Mucosa of rectum (tissue), 2 donors: ENCODE data around the gene ADGRL3.
"Not testable (repeated sequence)": the region's sequence is repeated elsewhere in the genome, so short reads cannot be mapped to it uniquely, and the experiment has no call there.

Experiments used
- H3K27ac ChIP-seq, 2 donors: one replicate each; pipeline ENCODE4 v1.7.0; 2013; ENCODE audit warnings: inconsistent platforms in 2 of 2, low read depth in 2 of 2, low read length in 2 of 2
- H3K27me3 ChIP-seq, 2 donors: one replicate each; pipeline ENCODE4 v1.7.0; 2013; ENCODE audit warnings: low read length in 2 of 2; ENCODE audit not compliant: control insufficient read depth in 2 of 2, insufficient read depth in 2 of 2
- H3K36me3 ChIP-seq, 2 donors: one replicate each; pipeline ENCODE4 v1.7.0; 2013; ENCODE audit warnings: low read length in 2 of 2; ENCODE audit not compliant: control insufficient read depth in 2 of 2, insufficient read depth in 2 of 2
- H3K4me1 ChIP-seq, 2 donors: one replicate each; pipeline ENCODE4 v1.7.0; 2013; ENCODE audit warnings: low read length in 2 of 2, mild to moderate bottlenecking in 1 of 2; ENCODE audit not compliant: control insufficient read depth in 2 of 2, insufficient read depth in 2 of 2
- H3K4me3 ChIP-seq, 2 donors: one replicate each; pipeline ENCODE4 v1.7.0; 2013; ENCODE audit warnings: low read length in 2 of 2
- H3K9ac ChIP-seq, 2 donors: one replicate each; pipeline ENCODE4 v1.7.0; 2013; ENCODE audit warnings: low read length in 2 of 2, low read depth in 1 of 2, mild to moderate bottlenecking in 1 of 2
- H3K9me3 ChIP-seq, 2 donors: one replicate each; pipeline ENCODE4 v1.7.0; 2013; ENCODE audit warnings: low read length in 2 of 2; ENCODE audit not compliant: control insufficient read depth in 2 of 2
- donor health status: healthy.
- donor health status: Normal muscosa, but diverticular disease.

ADGRL3 gene

DNA sequence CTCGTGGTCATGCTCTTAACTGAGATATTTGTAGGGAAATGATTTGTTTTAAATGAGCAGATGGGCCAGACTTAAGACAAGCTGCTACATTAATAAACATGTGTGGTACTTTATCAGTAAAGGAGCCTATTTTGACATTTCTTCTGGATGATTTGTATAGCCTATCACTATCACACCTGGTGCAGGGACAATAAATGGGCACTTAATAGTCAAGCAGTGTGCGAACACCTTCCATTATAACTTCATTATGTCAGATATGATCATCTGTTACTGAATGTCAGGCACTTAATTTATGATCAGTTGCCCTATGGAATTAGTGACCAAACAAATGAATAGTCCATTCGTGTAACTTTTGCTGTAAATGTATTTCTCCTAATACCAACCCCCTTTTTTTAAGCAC, 628.8 kb downstream of the ADGRL3 start:
- Histone ChIP-seq H3K9me3 (no peaks in the 10 kb centered on the region), H3K36me3 (no peaks in the 10 kb centered on the region), H3K4me3 (no peak overlapping the region), H3K9ac (no peak overlapping the region), H3K4me1 (no peaks in the 10 kb centered on the region), H3K27ac (no peak overlapping the region), H3K27me3 (no peaks in the 10 kb centered on the region)

- Histone ChIP-seq H3K27me3 (no peaks in the 10 kb centered on the region), H3K4me1 (no peaks in the 10 kb centered on the region), H3K9ac (no peak overlapping the region), H3K4me3 (no peak overlapping the region), H3K36me3 (no peaks in the 10 kb centered on the region), H3K27ac (no peak overlapping the region), H3K9me3 (no peaks in the 10 kb centered on the region)
Observed at GRCh38 chr4:61831987-61832386, 631.9 kb downstream of the ADGRL3 start.

- Histone ChIP-seq H3K4me1 (no peaks in the 10 kb centered on the region), H3K9ac (no peak overlapping the region), H3K27me3 (no peaks in the 10 kb centered on the region), H3K27ac (no peak overlapping the region), H3K9me3 (no peaks in the 10 kb centered on the region), H3K36me3 (no peaks in the 10 kb centered on the region), H3K4me3 (no peak overlapping the region)
Observed at GRCh38 chr4:61837395-61837794, 637.3 kb downstream of the ADGRL3 start.

GRCh38 chr4:61838072-61838471, 637.9 kb downstream of the ADGRL3 start:
- H3K36me3 ChIP-seq: no peaks in the 10 kb centered on the region
- H3K4me1 ChIP-seq: no peaks in the 10 kb centered on the region
- no peak overlapping the region for H3K27ac ChIP-seq
- H3K27me3 ChIP-seq: no peaks in the 10 kb centered on the region
- H3K9ac ChIP-seq: no peak overlapping the region
- no peak overlapping the region for H3K4me3 ChIP-seq
- no peaks in the 10 kb centered on the region for H3K9me3 ChIP-seq

- H3K36me3 ChIP-seq: no peaks in the 10 kb centered on the region
- no peaks in the 10 kb centered on the region for H3K27me3 ChIP-seq
- H3K4me1 ChIP-seq: no peaks in the 10 kb centered on the region
- no peak overlapping the region for H3K4me3 ChIP-seq
- H3K9me3 ChIP-seq: no peaks in the 10 kb centered on the region
- no peak overlapping the region for H3K27ac ChIP-seq
- H3K9ac ChIP-seq: no peak overlapping the region
Observed at GRCh38 chr4:61841714-61842113, 641.6 kb downstream of the ADGRL3 start.

GRCh38 chr4:61851126-61851525, 651.0 kb downstream of the ADGRL3 start:
- Histone ChIP-seq H3K27ac (no peak overlapping the region), H3K4me3 (no peak overlapping the region), H3K9me3 (no peaks in the 10 kb centered on the region), H3K36me3 (no peaks in the 10 kb centered on the region), H3K9ac (no peak overlapping the region), H3K4me1 (no peaks in the 10 kb centered on the region), H3K27me3 (no peaks in the 10 kb centered on the region)

DNA sequence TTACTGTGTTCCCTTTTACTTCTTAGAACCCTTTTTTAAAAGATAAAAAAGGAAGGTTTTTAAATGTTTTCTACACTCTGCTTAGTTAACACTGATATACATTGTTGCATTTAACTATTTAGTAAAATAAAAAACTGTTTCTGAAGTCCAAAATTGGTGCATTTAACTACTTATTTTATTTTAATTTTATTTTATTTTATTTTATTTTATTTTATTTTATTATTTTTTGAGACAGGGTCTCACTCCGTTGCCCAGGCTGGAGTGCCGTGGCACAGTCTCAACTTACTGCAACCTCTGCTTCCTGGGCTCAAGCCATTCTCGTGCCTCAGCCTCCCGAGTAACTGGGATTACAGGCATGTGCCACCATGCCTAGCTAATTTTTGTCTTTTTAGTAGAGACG, 652.0 kb downstream of the ADGRL3 start:
- not testable (repeated sequence) for H3K4me1 ChIP-seq, H3K27me3 ChIP-seq, H3K27ac ChIP-seq, H3K4me3 ChIP-seq, H3K9me3 ChIP-seq, H3K9ac ChIP-seq, H3K36me3 ChIP-seq

GRCh38 chr4:61853041-61853440, 652.9 kb downstream of the ADGRL3 start:
- no peaks in the 10 kb centered on the region for H3K27me3 ChIP-seq
- H3K9me3 ChIP-seq: no peaks in the 10 kb centered on the region
- no peaks in the 10 kb centered on the region for H3K4me1 ChIP-seq
- no peak overlapping the region for H3K9ac ChIP-seq
- H3K36me3 ChIP-seq: no peaks in the 10 kb centered on the region
- H3K27ac ChIP-seq: no peak overlapping the region
- no peak overlapping the region for H3K4me3 ChIP-seq

DNA sequence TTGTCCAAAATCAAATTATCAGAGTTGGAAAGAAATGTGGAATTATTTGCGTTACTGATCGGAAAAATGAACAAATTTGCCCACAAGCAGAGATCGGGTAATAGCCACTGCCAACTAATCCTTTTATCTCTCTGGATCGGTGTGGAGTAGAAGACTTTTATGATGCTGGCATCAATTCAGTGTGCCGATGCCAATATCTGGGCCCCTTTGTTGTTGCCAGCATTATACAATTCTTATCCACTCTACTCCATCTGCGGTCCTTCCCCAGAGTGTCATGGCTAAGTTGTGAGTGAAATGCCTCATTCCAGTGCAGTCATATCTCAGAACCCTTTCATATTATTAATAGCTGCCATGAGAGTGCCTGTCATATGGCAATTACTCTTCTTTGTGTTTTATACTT, 660.2 kb downstream of the ADGRL3 start:
- Histone ChIP-seq H3K9ac (no peak overlapping the region), H3K27me3 (no peaks in the 10 kb centered on the region), H3K9me3 (no peaks in the 10 kb centered on the region), H3K4me1 (peaks cover 0 to 2% of the 10 kb centered on the region in 2 donors), H3K36me3 (no peaks in the 10 kb centered on the region), H3K4me3 (no peak overlapping the region), H3K27ac (no peak overlapping the region)

GRCh38 chr4:61864286-61864685, 664.2 kb downstream of the ADGRL3 start:
- no peak overlapping the region for H3K4me3 ChIP-seq
- no peak overlapping the region for H3K9ac ChIP-seq
- H3K36me3 ChIP-seq: no peaks in the 10 kb centered on the region

DNA sequence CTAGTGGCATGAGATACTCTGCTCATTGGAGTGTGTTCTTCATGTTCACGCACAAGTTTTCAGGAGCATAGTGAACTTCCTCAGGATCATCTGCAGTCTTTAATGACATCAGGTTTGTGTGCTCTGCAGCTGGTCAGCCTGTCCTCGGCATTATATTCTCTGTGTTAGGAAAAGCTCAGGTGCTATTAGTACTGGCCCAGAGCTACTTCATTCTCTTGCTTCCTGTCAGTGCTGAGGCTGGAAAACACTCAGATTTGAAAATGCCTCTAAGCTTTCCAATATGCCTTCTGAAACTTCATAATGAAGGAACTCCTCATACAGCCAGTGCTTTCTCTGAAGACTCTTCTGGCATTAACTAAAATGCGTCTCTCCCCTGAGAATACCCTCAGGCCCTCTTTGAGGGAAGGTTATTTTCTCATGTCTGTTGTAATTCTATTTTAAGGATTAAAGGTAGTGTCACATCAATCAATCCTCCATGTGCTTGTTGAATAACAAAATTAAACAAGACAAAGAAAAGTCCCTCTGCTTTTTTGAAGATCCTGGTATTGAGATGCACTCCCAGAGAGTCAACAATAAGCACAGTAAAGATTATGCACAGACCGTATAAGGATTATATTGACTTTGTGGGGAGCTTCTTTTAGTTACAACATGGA, 666.4 kb downstream of the ADGRL3 start:
- Histone ChIP-seq H3K27ac (no peak overlapping the region), H3K4me3 (no peak overlapping the region), H3K36me3 (no peaks in the 10 kb centered on the region), H3K9me3 (no peaks in the 10 kb centered on the region), H3K27me3 (no peaks in the 10 kb centered on the region), H3K9ac (no peak overlapping the region), H3K4me1 (no peaks in the 10 kb centered on the region)

More at GRCh38 chr4:61864286-61864685, 664.2 kb downstream of the ADGRL3 start:
- Histone ChIP-seq H3K27me3 (no peaks in the 10 kb centered on the region), H3K9me3 (no peaks in the 10 kb centered on the region), H3K27ac (no peak overlapping the region), H3K4me1 (peaks cover 0 to 2% of the 10 kb centered on the region in 2 donors)
